ENCODE results near the gene HSPG2.

The HSPG2 gene

GRCh38 chr1:21880619-21880970, 56.5 kb downstream of the HSPG2 start:
- H3K4me3 ChIP-seq (ENCODE audit: low read depth in 1 of 2, low read length in 2 of 2) = no peak overlapping the region
- H3K36me3 ChIP-seq (ENCODE audit: control insufficient read depth in 1 of 2, insufficient read depth in 2 of 2, low read length in 2 of 2) = peaks cover 16 to 70% of the 10 kb centered on the region in 2 donors
- H3K4me1 ChIP-seq (ENCODE audit: control insufficient read depth in 1 of 2, insufficient read depth in 2 of 2, low read length in 2 of 2) = no peaks in the 10 kb centered on the region
- no peaks in the 10 kb centered on the region for H3K27me3 ChIP-seq (ENCODE audit: control insufficient read depth in 1 of 2, insufficient read depth in 2 of 2, low read length in 2 of 2)
- H3K27ac ChIP-seq (ENCODE audit: low read depth, low read length) = no peak overlapping the region
- no peaks in the 10 kb centered on the region for H3K9me3 ChIP-seq (ENCODE audit: control insufficient read depth in 1 of 2, low read length in 2 of 2)
- H3K9ac ChIP-seq (ENCODE audit: low read depth in 1 of 2, low read length in 2 of 2) = no peak overlapping the region

- Histone ChIP-seq H3K27ac (ENCODE audit: low read depth, low read length) (no peak overlapping the region), H3K9ac (ENCODE audit: low read depth in 1 of 2, low read length in 2 of 2) (no peak overlapping the region), H3K4me1 (ENCODE audit: control insufficient read depth in 1 of 2, insufficient read depth in 2 of 2, low read length in 2 of 2) (no peaks in the 10 kb centered on the region), H3K27me3 (ENCODE audit: control insufficient read depth in 1 of 2, insufficient read depth in 2 of 2, low read length in 2 of 2) (no peaks in the 10 kb centered on the region), H3K4me3 (ENCODE audit: low read depth in 1 of 2, low read length in 2 of 2) (no peak overlapping the region), H3K36me3 (ENCODE audit: control insufficient read depth in 1 of 2, insufficient read depth in 2 of 2, low read length in 2 of 2) (peaks cover 16 to 70% of the 10 kb centered on the region in 2 donors), H3K9me3 (ENCODE audit: control insufficient read depth in 1 of 2, low read length in 2 of 2) (no peaks in the 10 kb centered on the region)
These were observed 57.0 kb downstream of the HSPG2 start for GRCh38 chr1:21879928-21880618.

GRCh38 chr1:21878840-21879478, 58.2 kb downstream of the HSPG2 start:
- Histone ChIP-seq H3K27ac (ENCODE audit: low read depth, low read length) (no peak overlapping the region), H3K4me1 (ENCODE audit: control insufficient read depth in 1 of 2, insufficient read depth in 2 of 2, low read length in 2 of 2) (no peaks in the 10 kb centered on the region), H3K27me3 (ENCODE audit: control insufficient read depth in 1 of 2, insufficient read depth in 2 of 2, low read length in 2 of 2) (no peaks in the 10 kb centered on the region), H3K36me3 (ENCODE audit: control insufficient read depth in 1 of 2, insufficient read depth in 2 of 2, low read length in 2 of 2) (peaks cover 14 to 70% of the 10 kb centered on the region in 2 donors), H3K9me3 (ENCODE audit: control insufficient read depth in 1 of 2, low read length in 2 of 2) (no peaks in the 10 kb centered on the region), H3K9ac (ENCODE audit: low read depth in 1 of 2, low read length in 2 of 2) (no peak overlapping the region), H3K4me3 (ENCODE audit: low read depth in 1 of 2, low read length in 2 of 2) (no peak overlapping the region)

- Histone ChIP-seq H3K27ac (ENCODE audit: low read depth, low read length) (no peak overlapping the region), H3K36me3 (ENCODE audit: control insufficient read depth in 1 of 2, insufficient read depth in 2 of 2, low read length in 2 of 2) (peaks cover 13 to 68% of the 10 kb centered on the region in 2 donors), H3K4me3 (ENCODE audit: low read depth in 1 of 2, low read length in 2 of 2) (no peak overlapping the region), H3K27me3 (ENCODE audit: control insufficient read depth in 1 of 2, insufficient read depth in 2 of 2, low read length in 2 of 2) (no peaks in the 10 kb centered on the region), H3K4me1 (ENCODE audit: control insufficient read depth in 1 of 2, insufficient read depth in 2 of 2, low read length in 2 of 2) (no peaks in the 10 kb centered on the region), H3K9me3 (ENCODE audit: control insufficient read depth in 1 of 2, low read length in 2 of 2) (no peaks in the 10 kb centered on the region), H3K9ac (ENCODE audit: low read depth in 1 of 2, low read length in 2 of 2) (no peak overlapping the region)
These were observed 58.9 kb downstream of the HSPG2 start for GRCh38 chr1:21878009-21878773.

GRCh38 chr1:21876267-21876666, 60.8 kb downstream of the HSPG2 start:
- Histone ChIP-seq H3K27me3 (ENCODE audit: control insufficient read depth in 1 of 2, insufficient read depth in 2 of 2, low read length in 2 of 2) (no peaks in the 10 kb centered on the region), H3K4me1 (ENCODE audit: control insufficient read depth in 1 of 2, insufficient read depth in 2 of 2, low read length in 2 of 2) (no peaks in the 10 kb centered on the region), H3K27ac (ENCODE audit: low read depth, low read length) (no peak overlapping the region), H3K9me3 (ENCODE audit: control insufficient read depth in 1 of 2, low read length in 2 of 2) (no peaks in the 10 kb centered on the region), H3K36me3 (ENCODE audit: control insufficient read depth in 1 of 2, insufficient read depth in 2 of 2, low read length in 2 of 2) (peaks cover 13 to 78% of the 10 kb centered on the region in 2 donors), H3K4me3 (ENCODE audit: low read depth in 1 of 2, low read length in 2 of 2) (no peak overlapping the region), H3K9ac (ENCODE audit: low read depth in 1 of 2, low read length in 2 of 2) (no peak overlapping the region)

- Histone ChIP-seq H3K36me3 (ENCODE audit: control insufficient read depth in 1 of 2, insufficient read depth in 2 of 2, low read length in 2 of 2) (peaks cover 13 to 72% of the 10 kb centered on the region in 2 donors), H3K27me3 (ENCODE audit: control insufficient read depth in 1 of 2, insufficient read depth in 2 of 2, low read length in 2 of 2) (no peaks in the 10 kb centered on the region), H3K4me3 (ENCODE audit: low read depth in 1 of 2, low read length in 2 of 2) (no peak overlapping the region), H3K9ac (ENCODE audit: low read depth in 1 of 2, low read length in 2 of 2) (no peak overlapping the region), H3K4me1 (ENCODE audit: control insufficient read depth in 1 of 2, insufficient read depth in 2 of 2, low read length in 2 of 2) (no peaks in the 10 kb centered on the region), H3K9me3 (ENCODE audit: control insufficient read depth in 1 of 2, low read length in 2 of 2) (no peaks in the 10 kb centered on the region), H3K27ac (ENCODE audit: low read depth, low read length) (no peak overlapping the region)
These were observed 61.5 kb downstream of the HSPG2 start for GRCh38 chr1:21875621-21876063.

GRCh38 chr1:21874778-21875547, 62.1 kb downstream of the HSPG2 start:
- H3K9me3 ChIP-seq (ENCODE audit: control insufficient read depth in 1 of 2, low read length in 2 of 2) = no peaks in the 10 kb centered on the region
- no peak overlapping the region for H3K27ac ChIP-seq (ENCODE audit: low read depth, low read length)
- peaks cover 13 to 65% of the 10 kb centered on the region in 2 donors for H3K36me3 ChIP-seq (ENCODE audit: control insufficient read depth in 1 of 2, insufficient read depth in 2 of 2, low read length in 2 of 2)
- H3K4me1 ChIP-seq (ENCODE audit: control insufficient read depth in 1 of 2, insufficient read depth in 2 of 2, low read length in 2 of 2) = peaks cover 0 to 3% of the 10 kb centered on the region in 2 donors
- H3K4me3 ChIP-seq (ENCODE audit: low read depth in 1 of 2, low read length in 2 of 2) = no peak overlapping the region
- H3K9ac ChIP-seq (ENCODE audit: low read depth in 1 of 2, low read length in 2 of 2) = no peak overlapping the region
- H3K27me3 ChIP-seq (ENCODE audit: control insufficient read depth in 1 of 2, insufficient read depth in 2 of 2, low read length in 2 of 2) = no peaks in the 10 kb centered on the region

GRCh38 chr1:21874328-21874727, 62.8 kb downstream of the HSPG2 start:
- Histone ChIP-seq H3K9ac (ENCODE audit: low read depth in 1 of 2, low read length in 2 of 2) (no peak overlapping the region), H3K4me1 (ENCODE audit: control insufficient read depth in 1 of 2, insufficient read depth in 2 of 2, low read length in 2 of 2) (peaks cover 0 to 8% of the 10 kb centered on the region in 2 donors), H3K27me3 (ENCODE audit: control insufficient read depth in 1 of 2, insufficient read depth in 2 of 2, low read length in 2 of 2) (no peaks in the 10 kb centered on the region), H3K36me3 (ENCODE audit: control insufficient read depth in 1 of 2, insufficient read depth in 2 of 2, low read length in 2 of 2) (peaks cover 13 to 61% of the 10 kb centered on the region in 2 donors), H3K9me3 (ENCODE audit: control insufficient read depth in 1 of 2, low read length in 2 of 2) (no peaks in the 10 kb centered on the region), H3K27ac (ENCODE audit: low read depth, low read length) (no peak overlapping the region), H3K4me3 (ENCODE audit: low read depth in 1 of 2, low read length in 2 of 2) (no peak overlapping the region)

GRCh38 chr1:21873761-21874160, 63.3 kb downstream of the HSPG2 start:
- Histone ChIP-seq H3K4me1 (ENCODE audit: control insufficient read depth in 1 of 2, insufficient read depth in 2 of 2, low read length in 2 of 2) (peaks cover 0 to 8% of the 10 kb centered on the region in 2 donors), H3K9me3 (ENCODE audit: control insufficient read depth in 1 of 2, low read length in 2 of 2) (no peaks in the 10 kb centered on the region), H3K27ac (ENCODE audit: low read depth, low read length) (no peak overlapping the region), H3K9ac (ENCODE audit: low read depth in 1 of 2, low read length in 2 of 2) (no peak overlapping the region), H3K4me3 (ENCODE audit: low read depth in 1 of 2, low read length in 2 of 2) (no peak overlapping the region), H3K27me3 (ENCODE audit: control insufficient read depth in 1 of 2, insufficient read depth in 2 of 2, low read length in 2 of 2) (no peaks in the 10 kb centered on the region), H3K36me3 (ENCODE audit: control insufficient read depth in 1 of 2, insufficient read depth in 2 of 2, low read length in 2 of 2) (peaks cover 9 to 55% of the 10 kb centered on the region in 2 donors)
